ENCODE data around the gene CNTN2. TPM values are rescaled to one million over a fixed set of nuclear protein-coding genes. Genes with fewer than 3 reads are reported as not detected.

The CNTN2 gene
- total RNA-seq, 4 donors from 2014 or later, result 0.19 TPM; not detected in 3

DNA sequence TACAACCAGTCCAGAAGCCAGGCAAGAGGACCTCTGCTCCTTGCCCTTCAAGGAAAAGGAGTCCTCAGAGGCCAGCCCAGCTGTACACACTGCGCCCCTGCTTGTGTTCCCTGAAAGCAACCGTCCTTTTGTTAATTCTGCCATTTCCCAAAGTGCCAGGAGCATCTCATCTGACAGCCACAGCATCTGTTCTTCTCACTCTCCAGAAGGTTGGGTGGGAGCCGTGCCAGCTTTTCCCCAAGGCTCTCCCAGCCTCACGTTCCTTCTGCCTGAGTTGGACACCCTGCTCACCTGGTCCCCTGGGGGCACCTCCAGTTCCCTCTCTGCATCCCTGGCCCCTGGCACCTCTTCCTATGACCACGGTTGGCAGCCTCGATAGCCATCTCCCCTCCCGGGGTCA, 10.5 kb upstream of the CNTN2 start:
- TF ChIP-seq, protein P1, sequence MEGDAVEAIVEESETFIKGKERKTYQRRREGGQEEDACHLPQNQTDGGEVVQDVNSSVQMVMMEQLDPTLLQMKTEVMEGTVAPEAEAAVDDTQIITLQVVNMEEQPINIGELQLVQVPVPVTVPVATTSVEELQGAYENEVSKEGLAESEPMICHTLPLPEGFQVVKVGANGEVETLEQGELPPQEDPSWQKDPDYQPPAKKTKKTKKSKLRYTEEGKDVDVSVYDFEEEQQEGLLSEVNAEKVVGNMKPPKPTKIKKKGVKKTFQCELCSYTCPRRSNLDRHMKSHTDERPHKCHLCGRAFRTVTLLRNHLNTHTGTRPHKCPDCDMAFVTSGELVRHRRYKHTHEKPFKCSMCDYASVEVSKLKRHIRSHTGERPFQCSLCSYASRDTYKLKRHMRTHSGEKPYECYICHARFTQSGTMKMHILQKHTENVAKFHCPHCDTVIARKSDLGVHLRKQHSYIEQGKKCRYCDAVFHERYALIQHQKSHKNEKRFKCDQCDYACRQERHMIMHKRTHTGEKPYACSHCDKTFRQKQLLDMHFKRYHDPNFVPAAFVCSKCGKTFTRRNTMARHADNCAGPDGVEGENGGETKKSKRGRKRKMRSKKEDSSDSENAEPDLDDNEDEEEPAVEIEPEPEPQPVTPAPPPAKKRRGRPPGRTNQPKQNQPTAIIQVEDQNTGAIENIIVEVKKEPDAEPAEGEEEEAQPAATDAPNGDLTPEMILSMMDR (IDR thresholded peaks at IDR 0.05; ENCODE audit: low read depth), result no peak

GRCh38 chr1:205037539-205037938, 5.5 kb upstream of the CNTN2 start:
- TF ChIP-seq, protein P1 (IDR thresholded peaks at IDR 0.05; ENCODE audit: low read depth), result no peak

GRCh38 chr1:205038132-205038786, 4.8 kb upstream of the CNTN2 start:
- TF ChIP-seq, protein P1 (IDR thresholded peaks at IDR 0.05; ENCODE audit: low read depth), result no peak

DNA sequence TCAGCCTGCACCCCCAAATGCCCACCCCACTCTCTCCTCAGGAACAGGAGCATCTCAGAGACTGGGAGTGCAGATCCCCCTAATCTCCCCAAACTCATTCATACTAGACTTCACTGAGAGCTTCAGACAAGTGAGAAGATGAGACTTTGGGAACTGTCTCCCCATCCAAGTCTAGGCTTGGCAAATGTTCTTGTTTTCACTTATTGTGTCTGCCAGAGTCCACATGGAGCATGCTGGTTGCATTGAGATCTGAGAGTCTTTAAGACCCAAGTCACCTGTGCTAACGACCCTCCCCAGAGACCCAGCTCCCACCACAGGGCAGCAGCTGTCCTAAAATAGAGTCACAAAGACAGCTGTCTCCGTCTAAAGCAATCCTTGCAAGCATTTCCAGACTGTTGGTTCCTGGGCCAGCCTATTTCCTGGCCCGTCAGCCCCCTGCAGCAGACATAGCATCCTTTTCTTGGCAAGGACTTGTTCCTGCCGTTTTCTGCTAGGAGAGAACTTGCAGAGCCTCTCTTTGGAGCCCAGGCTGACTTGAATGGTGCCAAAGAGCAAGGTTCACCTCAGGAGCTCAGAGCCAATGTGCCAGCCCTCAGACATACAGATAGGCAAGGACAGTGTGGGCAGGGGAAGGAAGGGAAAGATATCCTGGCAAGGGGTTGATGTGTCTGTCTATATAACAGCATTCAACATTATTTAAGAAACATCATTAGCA, 1.9 kb upstream of the CNTN2 start:
- TF ChIP-seq, protein P1 (IDR thresholded peaks at IDR 0.05; ENCODE audit: low read depth), result no peak

- TF ChIP-seq, protein P1 (IDR thresholded peaks at IDR 0.05; ENCODE audit: low read depth), result no peak
Observed at GRCh38 chr1:205041998-205042910, 758 bp upstream of the CNTN2 start.

DNA sequence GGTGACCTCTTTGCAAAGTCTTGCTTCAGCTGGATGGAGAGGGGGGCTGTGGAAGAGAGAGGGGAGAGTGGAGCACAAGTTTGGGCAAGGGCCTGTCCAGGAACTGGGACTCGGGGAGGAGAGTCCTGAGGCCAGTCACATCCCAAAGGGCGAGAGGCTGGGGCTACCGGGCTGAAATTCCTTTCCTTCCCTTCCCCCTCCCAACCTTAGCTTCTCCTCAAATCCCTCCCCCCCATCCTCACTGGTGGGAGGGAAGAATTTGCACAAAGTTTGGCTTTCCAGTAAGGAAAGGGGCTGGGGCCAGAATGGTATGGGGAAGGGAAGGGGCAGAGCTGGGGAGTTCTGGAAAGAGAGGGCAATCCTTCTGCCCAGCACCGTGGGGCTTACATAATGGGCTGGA, 854 bp downstream of the CNTN2 start:
- TF ChIP-seq, protein P1 (IDR thresholded peaks at IDR 0.05; ENCODE audit: low read depth), result no peak

DNA sequence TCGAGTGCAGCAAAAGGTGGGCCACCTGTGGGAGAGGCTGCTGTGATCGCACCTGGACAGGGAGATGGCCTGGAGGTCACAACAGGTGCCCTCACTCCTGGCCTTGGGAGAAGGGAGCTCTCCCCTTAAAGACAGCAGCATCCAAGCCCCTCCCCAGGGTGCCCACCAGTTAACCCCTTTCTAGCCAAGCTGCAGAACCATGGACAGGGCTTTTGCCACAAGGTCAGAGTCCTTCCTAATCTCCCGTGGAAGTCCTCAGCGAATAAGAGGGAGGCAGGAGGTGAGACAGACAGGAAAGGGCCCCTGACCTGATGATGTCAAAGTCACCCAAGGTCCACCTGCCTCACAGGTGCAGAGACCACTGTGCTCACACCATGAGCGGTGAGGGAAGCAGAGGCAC, 1.7 kb downstream of the CNTN2 start:
- TF ChIP-seq, protein P1 (IDR thresholded peaks at IDR 0.05; ENCODE audit: low read depth), result no peak

Measured in subcutaneous adipose tissue (tissue), 4 donors.